HL-60/S4 treated with phorbol 12-myristate 13-acetate at 8.2 ng/mL for 4 days and 3 days (cell line): ENCODE results near the gene AGAP1.

ENCODE experiments used
- in situ Hi-C: fragments of 300-500 bp; cut with MboI; formaldehyde crosslinking; loops from 2 replicates; pipeline ENCODE4 v1.15.0; 2022; ENCODE audit warnings: low sequenced_read_pairs

AGAP1 gene

GRCh38 chr2:235654103-235654813, 160.4 kb downstream of the AGAP1 start:
- in situ Hi-C loops: no loop called here

DNA sequence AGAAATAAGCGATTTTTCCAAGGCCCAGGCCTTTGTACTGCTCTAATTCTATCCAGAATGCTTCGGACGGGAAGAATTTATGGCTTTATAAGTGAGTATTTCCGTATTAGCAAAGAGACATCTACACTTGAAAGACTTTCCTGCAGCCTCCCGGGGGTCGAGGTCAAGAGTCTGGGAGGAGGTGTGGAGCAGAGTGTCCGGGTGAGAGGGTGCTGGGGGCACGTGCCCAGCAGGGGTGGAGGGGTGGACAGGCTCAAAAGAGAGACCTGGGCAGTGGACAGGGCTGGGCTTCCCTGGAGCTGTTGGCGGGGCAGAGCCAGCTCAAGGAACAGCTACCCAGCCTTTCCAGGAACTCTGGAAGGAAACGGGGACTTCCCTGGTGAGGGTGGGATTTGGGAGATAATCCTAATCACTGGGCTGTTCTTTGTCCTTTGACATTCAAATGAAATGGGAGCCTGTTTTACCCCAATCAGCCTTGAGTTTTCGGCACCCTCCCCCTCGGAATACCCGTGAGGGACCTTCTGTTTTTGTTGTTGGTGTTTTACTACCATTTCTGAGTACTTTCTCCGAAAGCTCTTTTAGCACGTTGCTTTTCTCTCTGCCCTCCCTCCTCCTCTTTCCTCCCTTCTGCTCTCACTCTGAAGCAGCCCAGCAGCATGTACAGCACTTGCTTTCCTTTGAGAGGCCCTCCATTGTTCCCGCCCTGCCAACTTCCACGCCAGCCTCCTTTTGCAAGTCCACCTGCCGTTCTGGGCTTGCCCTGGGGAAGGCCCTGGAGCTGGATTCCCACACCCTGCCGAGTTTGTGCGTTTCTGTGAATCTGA, 164.7 kb downstream of the AGAP1 start:
- in situ Hi-C loops: no loop called here

DNA sequence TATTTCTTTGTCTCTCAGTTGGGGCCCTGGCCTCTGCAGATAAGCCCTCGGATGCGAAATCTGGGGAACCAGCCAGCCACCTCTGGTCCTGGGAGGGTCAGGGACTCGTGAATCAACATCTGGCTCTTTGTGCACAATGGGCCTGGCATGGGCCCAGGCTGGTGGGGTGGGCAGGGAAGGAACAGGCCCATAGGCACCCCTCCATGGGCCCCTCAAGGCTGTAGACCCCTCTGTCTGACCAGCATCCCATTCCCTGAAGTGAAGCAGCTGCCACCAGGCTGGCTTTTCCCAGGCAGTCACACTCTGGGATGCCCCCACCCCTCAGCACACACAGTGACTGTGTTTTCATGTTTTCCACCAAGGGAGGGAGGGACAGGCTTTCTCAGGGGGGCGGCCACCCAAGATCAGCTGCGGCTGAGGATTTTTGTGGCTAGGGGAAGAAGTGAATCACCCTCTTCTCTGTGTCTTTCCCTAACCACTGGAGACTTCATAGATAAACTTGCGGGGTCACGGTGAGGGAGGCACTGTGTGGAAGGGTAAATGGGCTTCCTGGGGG, 166.0 kb downstream of the AGAP1 start:
- in situ Hi-C loops: no loop called here

DNA sequence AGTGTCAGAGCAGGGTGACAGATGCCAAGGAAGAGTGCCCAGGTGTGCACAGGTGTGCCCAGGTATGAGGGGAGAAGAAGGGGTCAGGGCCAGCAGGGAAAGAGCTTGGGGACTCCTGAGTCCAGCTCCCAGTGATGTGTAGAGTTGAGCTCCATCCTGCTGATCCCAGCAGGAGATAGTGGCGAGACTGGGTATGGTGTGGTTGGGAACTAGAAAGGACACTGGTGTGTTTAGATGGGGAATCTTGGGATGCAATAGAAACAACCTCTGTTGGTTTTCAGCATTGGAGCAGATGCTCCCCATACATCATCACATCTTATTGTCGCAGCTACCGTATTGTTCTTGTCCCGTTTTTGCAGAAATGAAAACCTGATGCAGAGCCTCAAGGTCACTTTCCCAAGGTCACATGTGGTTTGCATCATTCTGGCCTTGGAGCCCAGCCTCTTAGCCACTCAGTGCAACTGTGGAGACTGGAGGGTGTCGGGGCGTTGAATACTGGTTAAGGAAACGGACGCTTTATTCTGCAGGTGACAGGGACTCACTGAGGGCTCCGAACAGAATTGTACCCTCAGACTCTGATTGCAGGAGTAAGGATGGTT, 166.7 kb downstream of the AGAP1 start:
- in situ Hi-C loops: no loop called here

DNA sequence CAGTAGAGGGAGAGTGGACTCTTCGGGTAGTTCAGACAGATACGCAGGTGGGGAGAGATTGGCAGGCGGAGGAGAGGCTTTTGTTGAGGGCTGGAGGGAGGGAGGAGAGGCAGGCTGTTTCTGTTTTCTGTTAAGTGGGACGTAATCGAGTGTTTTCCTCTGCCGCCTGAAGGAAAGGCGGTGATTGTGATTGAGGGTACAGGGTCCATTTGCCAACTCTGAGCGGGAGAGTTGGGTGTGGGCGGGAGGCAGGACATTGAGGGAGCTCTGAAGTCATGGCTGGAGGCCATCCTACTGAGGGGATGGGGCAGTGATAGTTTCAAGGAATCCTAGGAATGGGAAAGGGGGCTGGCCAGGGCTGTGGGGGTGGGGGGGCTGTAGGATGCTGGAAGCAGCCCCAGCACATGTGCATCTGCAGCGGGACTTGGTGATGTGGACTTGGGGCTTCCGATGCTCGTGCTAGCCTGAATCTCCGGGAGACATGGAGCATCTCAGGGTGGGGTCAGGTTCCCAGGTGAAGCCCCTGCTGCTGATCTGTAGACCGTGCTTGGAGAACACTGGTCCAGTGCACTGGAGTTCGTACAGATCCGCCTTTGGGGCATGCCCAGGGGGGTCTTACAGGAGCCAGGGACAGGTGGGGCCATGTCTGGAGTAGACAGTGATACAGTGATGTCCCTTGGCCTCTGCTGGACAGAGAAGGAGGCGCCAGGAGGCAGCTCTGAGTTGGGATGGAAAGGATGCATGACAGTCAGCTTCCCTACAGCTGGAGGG, 167.5 kb downstream of the AGAP1 start:
- in situ Hi-C loops: no loop called here

GRCh38 chr2:235661952-235662351, 168.1 kb downstream of the AGAP1 start:
- in situ Hi-C loops: no loop called here

DNA sequence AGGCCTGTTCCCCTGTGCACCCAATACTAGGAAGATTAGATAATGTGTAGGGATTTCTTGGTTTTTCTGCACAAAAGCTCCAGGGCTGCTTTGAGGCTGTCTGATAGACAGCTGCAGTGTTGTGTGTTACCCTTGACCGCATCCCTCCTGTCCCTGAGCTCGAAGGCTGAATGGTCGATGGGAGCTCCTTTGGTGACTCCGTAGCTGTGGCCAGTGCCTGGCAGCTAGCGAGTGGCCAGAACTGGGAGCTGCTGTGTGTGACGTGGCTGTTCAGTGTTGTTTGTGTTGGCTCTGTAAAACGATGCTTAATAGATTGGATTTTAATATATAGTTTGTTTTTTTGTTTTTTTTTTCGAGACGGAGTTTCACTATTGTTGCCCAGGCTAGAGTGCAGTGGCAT, 170.0 kb downstream of the AGAP1 start:
- in situ Hi-C loops: no loop called here

GRCh38 chr2:235665661-235666212, 171.9 kb downstream of the AGAP1 start:
- in situ Hi-C loops: no loop called here

GRCh38 chr2:235666213-235666781, 172.5 kb downstream of the AGAP1 start:
- in situ Hi-C loops: no loop called here

- in situ Hi-C loops: no loop called here
These were observed 174.9 kb downstream of the AGAP1 start for GRCh38 chr2:235668782-235669181.

- in situ Hi-C loops: no loop called here
These were observed 175.5 kb downstream of the AGAP1 start for GRCh38 chr2:235669269-235669831.

DNA sequence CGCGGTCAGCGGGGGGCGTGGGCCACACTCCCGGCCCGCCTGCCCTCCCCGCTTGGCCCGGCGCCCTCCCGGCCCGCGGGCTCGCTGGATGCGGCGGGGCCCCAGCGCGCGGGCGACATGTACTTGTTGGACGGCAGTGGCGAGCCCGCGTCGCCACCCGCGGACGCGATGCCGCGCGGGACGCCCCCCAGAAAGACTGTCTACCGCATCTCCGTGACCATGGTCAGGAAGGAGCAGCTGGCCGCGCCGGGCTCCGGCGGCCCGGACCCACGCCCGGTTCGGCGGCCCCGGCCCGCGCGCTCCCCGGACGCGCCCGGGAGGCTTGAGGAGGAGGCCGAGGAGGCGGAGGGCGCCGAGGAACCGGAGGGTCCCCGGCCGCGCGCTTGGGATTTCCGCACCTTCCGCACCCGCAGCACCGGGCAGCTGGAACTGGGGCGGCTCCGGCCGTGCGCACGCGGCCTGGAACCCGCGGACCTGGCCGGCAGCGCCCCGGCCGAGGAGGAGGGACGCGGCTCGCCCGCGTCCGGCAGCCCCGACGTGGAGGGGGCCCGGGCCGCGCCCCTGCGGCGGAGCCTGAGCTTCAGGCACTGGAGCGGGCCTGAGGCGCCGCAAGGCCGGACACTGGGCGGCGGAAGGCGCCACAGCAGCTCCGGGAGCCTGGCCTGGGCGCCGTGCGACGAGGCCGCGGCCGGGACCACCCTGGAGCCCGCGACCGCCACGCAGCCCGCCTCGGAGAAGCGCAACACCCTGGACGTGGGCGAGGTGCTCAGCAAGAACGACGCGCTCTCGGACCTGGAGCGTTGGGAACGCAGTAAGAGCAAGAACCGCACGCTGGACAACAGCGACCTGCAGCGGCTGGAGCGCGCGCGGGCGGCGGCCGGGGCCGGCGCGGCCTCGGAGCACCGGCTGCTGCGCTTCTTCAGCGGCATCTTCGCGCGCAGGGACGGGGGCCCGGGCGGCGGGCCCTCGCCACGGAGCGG, 176.4 kb downstream of the AGAP1 start:
- in situ Hi-C loops: no loop called here

- in situ Hi-C loops: no loop called here
These were observed 177.3 kb downstream of the AGAP1 start for GRCh38 chr2:235670974-235671787.

DNA sequence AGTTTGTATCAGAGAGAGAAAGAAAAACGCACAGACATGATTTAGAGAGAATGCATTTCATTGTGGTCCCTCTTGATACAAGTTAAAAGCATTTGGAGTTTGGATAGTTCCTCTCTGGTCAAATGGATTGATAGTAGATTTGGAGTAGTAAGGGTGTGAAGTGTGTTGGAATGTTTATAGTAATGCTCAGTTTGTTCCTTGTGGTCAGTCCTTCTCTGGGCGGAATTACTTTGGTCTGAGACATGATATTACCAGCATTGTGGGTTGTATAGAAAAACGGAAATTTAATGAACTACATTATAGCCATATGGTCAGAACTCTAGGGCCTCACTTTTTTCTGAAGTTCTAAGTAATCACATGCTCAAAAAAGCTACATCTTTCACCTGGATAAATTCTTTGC, 178.9 kb downstream of the AGAP1 start:
- in situ Hi-C loops: no loop called here

DNA sequence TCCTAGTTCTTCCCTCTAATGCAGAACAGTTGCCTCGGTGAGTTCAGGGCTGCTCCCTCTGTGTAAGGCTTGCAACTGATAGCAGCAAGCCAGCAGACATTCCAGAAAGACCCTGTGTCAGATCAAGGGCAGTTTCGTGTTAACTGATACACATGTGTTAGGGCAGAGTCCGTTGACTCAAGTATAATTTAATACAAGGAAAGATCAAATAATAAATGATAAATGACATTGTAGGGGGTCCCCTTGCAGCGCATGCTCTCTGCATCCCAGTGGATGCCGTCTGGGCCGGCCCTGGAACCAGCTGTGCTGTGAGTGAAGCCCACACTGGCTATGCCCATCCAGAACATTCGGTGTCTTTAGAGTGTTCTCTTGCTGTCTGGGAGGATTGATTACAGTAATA, 180.3 kb downstream of the AGAP1 start:
- in situ Hi-C loops: no loop called here

DNA sequence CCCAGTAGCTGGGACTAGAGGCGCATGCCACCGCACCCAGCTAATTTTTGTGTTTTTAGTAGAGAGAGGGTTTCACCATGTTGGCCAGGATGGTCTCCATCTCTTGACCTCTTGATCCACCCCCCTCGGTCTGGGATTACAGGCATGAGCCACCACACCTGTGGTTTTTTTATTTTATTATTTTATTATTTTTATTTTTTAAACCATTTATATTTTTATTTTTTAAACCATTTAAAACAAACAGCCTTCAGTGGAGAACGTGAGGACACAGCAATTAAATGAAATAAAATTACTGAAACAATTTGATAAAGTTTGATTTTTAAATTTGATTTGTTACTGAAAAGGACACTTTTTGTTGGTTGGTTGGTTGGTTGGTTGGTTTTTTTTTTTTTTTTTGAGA, 181.0 kb downstream of the AGAP1 start:
- in situ Hi-C loops: no loop called here

GRCh38 chr2:235675678-235676535, 182.1 kb downstream of the AGAP1 start:
- in situ Hi-C loops: no loop called here
